Measurements from ENCODE around the gene FSHR.

DNA sequence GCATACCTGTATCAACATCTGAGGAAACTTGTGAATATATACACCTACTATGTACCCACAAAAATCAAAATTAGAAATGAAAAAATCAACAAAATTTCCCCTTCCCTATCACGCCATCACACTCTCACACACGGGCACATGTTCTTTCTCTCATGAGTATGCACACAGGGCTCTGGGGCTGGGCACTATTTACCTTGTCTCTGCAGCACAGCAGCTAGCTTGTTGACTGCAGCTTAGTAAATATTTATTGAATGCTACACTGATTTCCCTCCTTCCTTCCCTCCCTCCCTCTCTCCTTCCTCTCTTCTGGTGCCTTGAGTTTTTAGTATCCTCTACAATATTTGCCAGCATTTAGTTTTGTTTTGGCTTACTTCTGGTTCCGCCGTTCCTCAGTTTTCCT lies 216.1 kb downstream of the FSHR start:
- TF ChIP-seq CTCF (IDR thresholded peaks at IDR 0.05): no peak
- TF ChIP-seq POLR2A (IDR thresholded peaks at IDR 0.05): no peak
